Trophoblast cell (in vitro differentiated cells and primary cell): ENCODE measurements around the gene AQP1.

Experiments used
- DNase-seq, 2 donors: peaks; one replicate each; pipeline ENCODE4 v3.0.0-alpha.2; 2016
- H2AFZ ChIP-seq: 2 replicates; pipeline ENCODE4 v1.6.1; 2013; ENCODE audit warnings: low read length, moderate library complexity, mild to moderate bottlenecking; ENCODE audit not compliant: insufficient read depth, poor library complexity
- H2AK5ac ChIP-seq: 2 replicates; pipeline ENCODE4 v1.6.1; 2013; ENCODE audit warnings: mild to moderate bottlenecking, low read length
- H2BK120ac ChIP-seq: 2 replicates; pipeline ENCODE4 v1.6.1; 2013; ENCODE audit warnings: low read length, mild to moderate bottlenecking, moderate library complexity; ENCODE audit not compliant: insufficient read depth, poor library complexity
- H2BK12ac ChIP-seq: 2 replicates; pipeline ENCODE4 v1.6.1; 2013; ENCODE audit warnings: mild to moderate bottlenecking, low read length, moderate library complexity
- H2BK5ac ChIP-seq: 2 replicates; pipeline ENCODE4 v1.6.1; 2013; ENCODE audit warnings: low read length, low read depth, moderate library complexity, mild to moderate bottlenecking; ENCODE audit not compliant: poor library complexity
- H3K14ac ChIP-seq: 2 replicates; pipeline ENCODE4 v1.6.1; 2013; ENCODE audit warnings: mild to moderate bottlenecking, low read length
- H3K18ac ChIP-seq: 2 replicates; pipeline ENCODE4 v1.6.1; 2013; ENCODE audit warnings: mild to moderate bottlenecking, low read length
- H3K23ac ChIP-seq: 2 replicates; pipeline ENCODE4 v1.6.1; 2013; ENCODE audit warnings: low read length
- H3K27ac ChIP-seq: 2 replicates; pipeline ENCODE4 v1.5.1; 2013; ENCODE audit warnings: low read depth, mild to moderate bottlenecking, inconsistent platforms, low read length, moderate library complexity
- H3K27me3 ChIP-seq: 2 replicates; pipeline ENCODE4 v1.6.1; 2013; ENCODE audit warnings: inconsistent platforms, mild to moderate bottlenecking, low read length, moderate library complexity; ENCODE audit not compliant: insufficient read depth
- H3K36me3 ChIP-seq, 2 experiments: 1 replicate in 1 of 2; 2 replicates in 1 of 2; pipeline ENCODE4 v1.6.1; 2013; ENCODE audit warnings: low read length in 2 of 2, mild to moderate bottlenecking in 2 of 2, moderate library complexity in 1 of 2; ENCODE audit not compliant: insufficient read depth in 2 of 2, control insufficient read depth in 1 of 2
- H3K4ac ChIP-seq: 2 replicates; pipeline ENCODE4 v1.6.1; 2013; ENCODE audit warnings: low read depth, mild to moderate bottlenecking, low read length, moderate library complexity
- H3K4me1 ChIP-seq, 2 experiments: 1 replicate in 1 of 2; 2 replicates in 1 of 2; pipeline ENCODE4 v1.6.1; 2013; ENCODE audit warnings: low read length in 2 of 2, mild to moderate bottlenecking in 2 of 2, moderate library complexity in 1 of 2; ENCODE audit not compliant: insufficient read depth in 2 of 2, control insufficient read depth in 1 of 2
- H3K4me2 ChIP-seq: 2 replicates; pipeline ENCODE4 v1.6.1; 2013; ENCODE audit warnings: inconsistent platforms, mild to moderate bottlenecking, low read length, moderate library complexity
- H3K4me3 ChIP-seq: 2 replicates; pipeline ENCODE4 v1.5.1; 2013; ENCODE audit warnings: mild to moderate bottlenecking, low read depth, low read length, inconsistent platforms
- H3K79me1 ChIP-seq: one replicate; pipeline ENCODE4 v1.6.1; 2013; ENCODE audit warnings: low read length
- H3K79me2 ChIP-seq: 2 replicates; pipeline ENCODE4 v1.6.1; 2013; ENCODE audit warnings: low read length, mild to moderate bottlenecking; ENCODE audit not compliant: control insufficient read depth, insufficient read depth, poor library complexity
- H3K9ac ChIP-seq: 2 replicates; pipeline ENCODE4 v1.6.1; 2013; ENCODE audit warnings: mild to moderate bottlenecking, low read length
- H3K9me3 ChIP-seq: 2 replicates; pipeline ENCODE4 v1.6.1; 2013; ENCODE audit warnings: low read depth, mild to moderate bottlenecking, control low read depth, inconsistent platforms, low read length; ENCODE audit not compliant: insufficient read depth
- H4K12ac ChIP-seq: 2 replicates; pipeline ENCODE4 v1.6.1; 2013; ENCODE audit warnings: low read depth, mild to moderate bottlenecking, low read length, moderate library complexity
- H4K8ac ChIP-seq: 2 replicates; pipeline ENCODE4 v1.6.1; 2013; ENCODE audit warnings: low read depth, mild to moderate bottlenecking, low read length, moderate library complexity
- H4K91ac ChIP-seq: one replicate; pipeline ENCODE4 v1.6.1; 2013; ENCODE audit warnings: low read depth, mild to moderate bottlenecking, low read length, moderate library complexity
- WGBS: extraction: QIAGEN DNeasy Blood & Tissue Kit; methylation state at CpG from one replicate; pipeline ENCODE4 v1.1.7; 2013; ENCODE audit warnings: missing lambda C conversion rate; ENCODE audit not compliant: insufficient read length, insufficient coverage; ENCODE audit errors: extremely low coverage; 5-methylcytosine and 5-hydroxymethylcytosine counted together

Gene AQP1

DNA sequence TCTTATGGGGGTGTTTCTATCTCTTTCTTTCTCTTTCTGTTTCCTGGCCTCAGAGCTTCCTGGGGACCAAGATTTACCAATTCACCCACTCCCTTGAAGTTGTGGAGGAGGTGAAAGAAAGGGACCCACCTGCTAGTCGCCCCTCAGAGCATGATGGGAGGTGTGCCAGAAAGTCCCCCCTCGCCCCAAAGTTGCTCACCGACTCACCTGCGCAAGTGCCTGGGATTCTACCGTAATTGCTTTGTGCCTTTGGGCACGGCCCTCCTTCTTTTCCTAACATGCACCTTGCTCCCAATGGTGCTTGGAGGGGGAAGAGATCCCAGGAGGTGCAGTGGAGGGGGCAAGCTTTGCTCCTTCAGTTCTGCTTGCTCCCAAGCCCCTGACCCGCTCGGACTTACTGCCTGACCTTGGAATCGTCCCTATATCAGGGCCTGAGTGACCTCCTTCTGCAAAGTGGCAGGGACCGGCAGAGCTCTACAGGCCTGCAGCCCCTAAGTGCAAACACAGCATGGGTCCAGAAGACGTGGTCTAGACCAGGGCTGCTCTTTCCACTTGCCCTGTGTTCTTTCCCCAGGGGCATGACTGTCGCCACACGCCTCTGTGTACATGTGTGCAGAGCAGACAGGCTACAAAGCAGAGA, 12.2 kb downstream of the AQP1 start:
- Histone ChIP-seq H3K79me1 (peaks cover 2% of the 10 kb centered on the region), H3K27ac (no peak overlapping the region), H4K91ac (no peak overlapping the region), H3K36me3 (no peaks in the 10 kb centered on the region), H3K9me3 (peaks cover 7% of the 10 kb centered on the region), H3K4me3 (no peak overlapping the region), H3K18ac (no peak overlapping the region), H3K4ac (no peak overlapping the region), H2BK120ac (no peak overlapping the region), H2BK12ac (no peak overlapping the region), H3K4me2 (no peak overlapping the region), H2BK5ac (no peak overlapping the region), H2AK5ac (no peak overlapping the region), H3K27me3 (no peaks in the 10 kb centered on the region), H3K23ac (no peak overlapping the region), H4K8ac (no peak overlapping the region), H3K79me2 (no peaks in the 10 kb centered on the region), H2AFZ (no peak overlapping the region), H4K12ac (no peak overlapping the region), H3K4me1 (peaks cover 9 to 11% of the 10 kb centered on the region in 2 experiments), H3K14ac (no peak overlapping the region), H3K9ac (no peak overlapping the region)
- no CpG with 5 or more reads among the region's 13 CpGs for WGBS
- no peak for DNase-seq

DNA sequence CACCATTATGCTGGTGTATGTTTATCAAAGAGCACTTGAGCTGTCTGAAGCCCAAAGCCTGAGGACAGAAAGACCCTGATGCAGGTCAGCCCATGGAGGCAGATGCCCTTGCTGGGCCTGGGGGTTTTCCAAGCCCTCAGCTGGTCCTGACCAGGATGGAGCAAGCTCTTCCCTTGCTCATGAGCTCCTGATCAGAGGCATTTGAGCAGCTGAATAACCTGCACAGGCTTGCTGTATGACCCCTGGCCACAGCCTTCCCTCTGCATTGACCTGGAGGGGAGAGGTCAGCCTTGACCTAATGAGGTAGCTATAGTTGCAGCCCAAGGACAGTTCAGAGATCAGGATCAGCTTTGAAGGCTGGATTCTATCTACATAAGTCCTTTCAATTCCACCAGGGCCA, 13.0 kb downstream of the AQP1 start:
- no peaks in the 10 kb centered on the region for H3K79me2 ChIP-seq
- no peak for DNase-seq
- no peak overlapping the region for H3K14ac ChIP-seq
- no peak overlapping the region for H2BK5ac ChIP-seq
- no peak overlapping the region for H4K91ac ChIP-seq
- no peak overlapping the region for H3K23ac ChIP-seq
- peaks cover 2% of the 10 kb centered on the region for H3K79me1 ChIP-seq
- H2AK5ac ChIP-seq: no peak overlapping the region
- H3K4ac ChIP-seq: no peak overlapping the region
- H2BK12ac ChIP-seq: no peak overlapping the region
- no peaks in the 10 kb centered on the region for H3K36me3 ChIP-seq
- H3K9me3 ChIP-seq: peaks cover 7% of the 10 kb centered on the region
- no peak overlapping the region for H3K4me2 ChIP-seq
- H2AFZ ChIP-seq: no peak overlapping the region
- no peak overlapping the region for H2BK120ac ChIP-seq
- H3K4me1 ChIP-seq: peaks cover 9 to 11% of the 10 kb centered on the region in 2 experiments
- H3K4me3 ChIP-seq: no peak overlapping the region
- H4K8ac ChIP-seq: no peak overlapping the region
- H4K12ac ChIP-seq: no peak overlapping the region
- H3K27me3 ChIP-seq: no peaks in the 10 kb centered on the region
- no peak overlapping the region for H3K9ac ChIP-seq
- H3K27ac ChIP-seq: no peak overlapping the region
- no peak overlapping the region for H3K18ac ChIP-seq

DNA sequence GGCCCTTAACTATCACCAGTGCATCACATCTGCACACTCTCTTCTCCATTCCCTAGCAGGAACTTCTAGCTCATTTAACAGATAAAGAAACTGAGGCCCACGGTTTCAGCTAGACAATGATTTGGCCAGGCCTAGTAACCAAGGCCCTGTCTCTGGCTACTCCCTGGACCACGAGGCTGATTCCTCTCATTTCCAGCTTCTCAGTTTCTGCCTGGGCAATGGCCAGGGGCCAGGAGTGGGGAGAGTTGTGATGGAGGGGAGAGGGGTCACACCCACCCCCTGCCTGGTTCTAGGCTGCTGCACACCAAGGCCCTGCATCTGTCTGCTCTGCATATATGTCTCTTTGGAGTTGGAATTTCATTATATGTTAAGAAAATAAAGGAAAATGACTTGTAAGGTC, 13.5 kb downstream of the AQP1 start:
- H2BK12ac ChIP-seq: no peak overlapping the region

DNA sequence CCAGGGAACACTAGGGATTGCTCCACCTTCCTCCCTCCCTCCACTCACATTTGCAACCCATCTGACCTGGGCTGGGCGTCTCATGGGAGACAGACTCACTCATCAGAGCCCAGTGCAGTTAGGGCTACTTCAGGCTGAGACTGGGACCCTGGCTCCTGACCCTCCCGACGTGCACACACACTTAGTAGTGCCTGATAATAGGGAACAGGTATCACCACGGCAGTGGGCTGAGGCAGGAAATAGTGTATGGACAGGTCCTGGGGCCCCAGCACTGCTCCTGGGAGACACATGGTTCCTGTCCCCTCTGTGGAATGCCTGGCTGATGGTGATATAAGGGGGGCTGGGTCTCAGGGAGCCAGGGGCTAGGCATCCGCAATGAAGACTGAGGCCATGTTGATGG, 14.3 kb downstream of the AQP1 start:
- Histone ChIP-seq H3K79me2 (no peaks in the 10 kb centered on the region), H3K36me3 (no peaks in the 10 kb centered on the region), H2AFZ (no peak overlapping the region), H3K4ac (no peak overlapping the region), H3K18ac (no peak overlapping the region), H3K27ac (no peak overlapping the region), H2BK5ac (no peak overlapping the region), H3K4me3 (no peak overlapping the region), H3K9me3 (peaks cover 7% of the 10 kb centered on the region), H3K4me2 (no peak overlapping the region), H3K79me1 (no peaks in the 10 kb centered on the region), H4K91ac (no peak overlapping the region), H3K23ac (no peak overlapping the region), H3K14ac (no peak overlapping the region), H3K9ac (no peak overlapping the region), H3K27me3 (no peaks in the 10 kb centered on the region), H3K4me1 (peaks cover 9 to 12% of the 10 kb centered on the region in 2 experiments), H2AK5ac (no peak overlapping the region), H2BK12ac (no peak overlapping the region), H4K12ac (no peak overlapping the region), H4K8ac (no peak overlapping the region), H2BK120ac (no peak overlapping the region)
- no peak for DNase-seq
- WGBS: no CpG with 5 or more reads among the region's 5 CpGs

More for the DNA sequence above, 13.5 kb downstream of the AQP1 start:
- Histone ChIP-seq H2AK5ac (no peak overlapping the region), H3K9ac (no peak overlapping the region), H3K27ac (no peak overlapping the region), H4K91ac (no peak overlapping the region), H2AFZ (no peak overlapping the region), H3K79me2 (no peaks in the 10 kb centered on the region), H3K4me2 (no peak overlapping the region), H3K79me1 (peaks cover 2% of the 10 kb centered on the region), H4K12ac (no peak overlapping the region), H3K27me3 (no peaks in the 10 kb centered on the region), H2BK5ac (no peak overlapping the region), H2BK120ac (no peak overlapping the region), H4K8ac (no peak overlapping the region), H3K4me3 (no peak overlapping the region), H3K4me1 (peaks cover 9 to 14% of the 10 kb centered on the region in 2 experiments), H3K23ac (no peak overlapping the region), H3K14ac (no peak overlapping the region), H3K9me3 (peaks cover 7% of the 10 kb centered on the region), H3K18ac (no peak overlapping the region), H3K36me3 (no peaks in the 10 kb centered on the region), H3K4ac (no peak overlapping the region)
- no CpG with 5 or more reads among the region's 2 CpGs for WGBS
- DNase-seq: no peak
